GM12878 (cell line): ENCODE results near the gene CERT1. TPM values are rescaled to one million over a fixed set of nuclear protein-coding genes. Genes with fewer than 3 reads are reported as not detected.
A peak's percentile ranks its signal among the peaks of the same experiment; 100 is the strongest.

Experiments
- JUND ChIP-seq: IDR thresholded peaks from 2 replicates; pipeline ENCODE4 v1.6.1; 2012; ENCODE audit warnings: low read depth, mild to moderate bottlenecking, low read length, improper control_type of control experiment, moderate library complexity
- NBN ChIP-seq: fragments of 450-650 bp; IDR thresholded peaks from 2 replicates; pipeline ENCODE4 v1.6.1; 2016
- NRF1 ChIP-seq: conservative IDR thresholded peaks from 2 replicates; pipeline ENCODE4 v1.6.1; 2011; ENCODE audit warnings: mild to moderate bottlenecking, low read depth, low read length, improper control_type of control experiment
- PAX5 ChIP-seq: IDR thresholded peaks from 2 replicates; pipeline ENCODE4 v1.6.1; 2011; ENCODE audit warnings: low read depth, low read length, borderline replicate concordance
- POLR2A ChIP-seq: IDR thresholded peaks from 2 replicates; pipeline ENCODE4 v1.6.1; 2011; ENCODE audit warnings: low read depth, mild to moderate bottlenecking, low read length
- RBBP5 ChIP-seq: fragments of 200-600 bp; sonication (generic); conservative IDR thresholded peaks from 2 replicates; pipeline ENCODE4 v1.6.1; 2016
- SREBF1 ChIP-seq: IDR thresholded peaks from 2 replicates; pipeline ENCODE4 v1.6.1; 2012; ENCODE audit warnings: mild to moderate bottlenecking, low read length
- SREBF2 ChIP-seq: IDR thresholded peaks from 2 replicates; pipeline ENCODE4 v1.6.1; 2012; ENCODE audit warnings: mild to moderate bottlenecking, low read length
- SUZ12 ChIP-seq: fragments of 200-600 bp; sonication (generic); IDR thresholded peaks from one replicate; pipeline ENCODE4 v1.6.1; 2018; ENCODE audit warnings: antibody characterized with exemption, mild to moderate bottlenecking; ENCODE audit not compliant: unreplicated experiment
- TCF12 ChIP-seq: IDR thresholded peaks from 2 replicates; pipeline ENCODE4 v1.6.1; 2011; ENCODE audit warnings: low read depth, mild to moderate bottlenecking, low read length
- ZNF622 ChIP-seq: fragments of 450-650 bp; IDR thresholded peaks from 2 replicates; pipeline ENCODE4 v1.6.1; 2017; ENCODE audit warnings: mild to moderate bottlenecking, inconsistent platforms
- polyA plus RNA-seq, 11 experiments: library from polyadenylated mRNA; depleted of rRNA in 4 of 11; unstranded in 6 of 11; stranded (reverse) in 5 of 11; fragments of >200 nt; fragmentation: Nextera tagmentation in 4 of 11; fragmentation: Illumina TruSeq in 1 of 11; extraction: Ambion mirVana in 4 of 11; extraction: Trizol in 1 of 11; gene quantifications; 1 replicate in 1 of 11; 2 replicates in 10 of 11; pipeline versions ENCODE4 v1.2.1 to v1.2.3, GENCODE V29; 2011 to 2016; ENCODE audit warnings: inconsistent platforms in 2 of 11, missing spikeins in 2 of 11, low read depth in 1 of 11
- total RNA-seq, 4 experiments: library from RNA; depleted of rRNA in 3 of 4; stranded (reverse); fragments of >200 nt in 3 of 4; fragmentation: Illumina TruSeq in 1 of 4; extraction: Trizol in 1 of 4; gene quantifications; 2 replicates each; pipeline versions ENCODE4 v1.2.1 to v1.2.3, GENCODE V29; 2013 to 2021
- TF ChIP-seq, protein P1 (sequence below): fragments of 450-650 bp; IDR thresholded peaks from 2 replicates; pipeline ENCODE4 v1.6.1; 2017; ENCODE audit warnings: mild to moderate bottlenecking, moderate library complexity
- TF ChIP-seq, protein P2 (sequence below): IDR thresholded peaks from 2 replicates; pipeline ENCODE4 v1.6.1; 2011; ENCODE audit warnings: borderline replicate concordance, low read depth, mild to moderate bottlenecking, moderate library complexity, low read length; ENCODE audit not compliant: insufficient read depth, poor library complexity, severe bottlenecking
- TF ChIP-seq, protein P3 (sequence below): fragments of 450-650 bp; formaldehyde crosslinking; IDR thresholded peaks from 2 replicates; pipeline ENCODE4 v1.4.0; 2022; ENCODE audit warnings: mild to moderate bottlenecking, moderate library complexity
- TF ChIP-seq, protein P4 (sequence below): IDR thresholded peaks from 2 replicates; pipeline ENCODE4 v1.6.1; 2011; ENCODE audit warnings: mild to moderate bottlenecking, low read depth, low read length, moderate library complexity; ENCODE audit not compliant: insufficient replicate concordance
- TF ChIP-seq, protein P5 (sequence below): fragments of 450-650 bp; IDR thresholded peaks from 2 replicates; pipeline ENCODE4 v1.6.1; 2017; ENCODE audit warnings: antibody characterized with exemption, mild to moderate bottlenecking, moderate library complexity

The CERT1 gene
- total and polyA plus RNA-seq, 10 of the 15 experiments (the other 5 are each of a cell fraction or from before 2014, with no cell fraction given), result 7.7 to 36.7 (median 25.6) TPM

DNA sequence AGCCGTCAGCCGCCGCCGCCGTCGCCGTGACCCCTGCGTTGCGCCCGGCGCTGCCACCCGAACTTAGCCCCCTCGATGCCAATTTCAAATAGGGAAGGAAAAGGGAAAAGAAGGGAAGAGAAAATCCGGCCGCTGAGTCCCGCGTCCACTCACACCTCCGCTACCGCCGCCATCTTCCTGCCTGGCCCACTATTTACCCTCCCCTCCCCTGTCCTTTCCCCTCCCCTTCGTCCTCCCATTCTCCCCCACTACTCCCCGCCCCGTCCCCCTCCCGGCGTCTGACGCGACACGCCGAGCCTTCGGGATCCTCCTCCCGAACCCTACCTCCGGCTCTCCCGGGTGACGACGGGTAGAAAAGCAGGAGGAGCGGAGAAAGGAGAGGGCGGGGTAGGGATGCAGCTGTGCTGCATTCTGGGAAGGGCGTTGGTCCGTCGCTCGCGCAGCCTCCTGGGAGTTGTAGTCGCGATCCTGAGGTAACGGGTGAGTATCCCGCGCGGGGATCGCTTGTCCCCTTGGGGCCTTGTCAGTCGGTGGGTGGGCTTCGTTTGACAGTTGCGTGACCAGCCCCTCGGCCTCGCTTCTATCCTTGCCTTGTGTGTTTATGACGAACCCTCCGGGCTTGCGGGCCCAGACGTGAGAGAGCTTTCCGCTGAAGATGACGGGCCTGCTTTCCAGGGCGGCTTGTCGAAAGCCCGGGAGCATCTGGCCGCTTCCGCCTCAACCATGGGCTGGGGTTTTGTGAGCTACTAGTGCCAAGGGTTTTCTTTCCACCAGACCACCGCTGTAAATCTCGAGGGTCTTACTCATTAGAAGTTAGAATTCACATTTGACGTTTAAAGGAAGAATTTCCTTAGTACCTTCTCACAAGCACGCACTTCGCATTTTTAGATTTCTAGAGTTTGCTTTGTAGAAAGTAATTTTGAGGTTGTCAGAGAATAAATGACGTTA lies at the start of gene CERT1, which contains the start of gene POLK (continued):
- TF ChIP-seq, protein P1, sequence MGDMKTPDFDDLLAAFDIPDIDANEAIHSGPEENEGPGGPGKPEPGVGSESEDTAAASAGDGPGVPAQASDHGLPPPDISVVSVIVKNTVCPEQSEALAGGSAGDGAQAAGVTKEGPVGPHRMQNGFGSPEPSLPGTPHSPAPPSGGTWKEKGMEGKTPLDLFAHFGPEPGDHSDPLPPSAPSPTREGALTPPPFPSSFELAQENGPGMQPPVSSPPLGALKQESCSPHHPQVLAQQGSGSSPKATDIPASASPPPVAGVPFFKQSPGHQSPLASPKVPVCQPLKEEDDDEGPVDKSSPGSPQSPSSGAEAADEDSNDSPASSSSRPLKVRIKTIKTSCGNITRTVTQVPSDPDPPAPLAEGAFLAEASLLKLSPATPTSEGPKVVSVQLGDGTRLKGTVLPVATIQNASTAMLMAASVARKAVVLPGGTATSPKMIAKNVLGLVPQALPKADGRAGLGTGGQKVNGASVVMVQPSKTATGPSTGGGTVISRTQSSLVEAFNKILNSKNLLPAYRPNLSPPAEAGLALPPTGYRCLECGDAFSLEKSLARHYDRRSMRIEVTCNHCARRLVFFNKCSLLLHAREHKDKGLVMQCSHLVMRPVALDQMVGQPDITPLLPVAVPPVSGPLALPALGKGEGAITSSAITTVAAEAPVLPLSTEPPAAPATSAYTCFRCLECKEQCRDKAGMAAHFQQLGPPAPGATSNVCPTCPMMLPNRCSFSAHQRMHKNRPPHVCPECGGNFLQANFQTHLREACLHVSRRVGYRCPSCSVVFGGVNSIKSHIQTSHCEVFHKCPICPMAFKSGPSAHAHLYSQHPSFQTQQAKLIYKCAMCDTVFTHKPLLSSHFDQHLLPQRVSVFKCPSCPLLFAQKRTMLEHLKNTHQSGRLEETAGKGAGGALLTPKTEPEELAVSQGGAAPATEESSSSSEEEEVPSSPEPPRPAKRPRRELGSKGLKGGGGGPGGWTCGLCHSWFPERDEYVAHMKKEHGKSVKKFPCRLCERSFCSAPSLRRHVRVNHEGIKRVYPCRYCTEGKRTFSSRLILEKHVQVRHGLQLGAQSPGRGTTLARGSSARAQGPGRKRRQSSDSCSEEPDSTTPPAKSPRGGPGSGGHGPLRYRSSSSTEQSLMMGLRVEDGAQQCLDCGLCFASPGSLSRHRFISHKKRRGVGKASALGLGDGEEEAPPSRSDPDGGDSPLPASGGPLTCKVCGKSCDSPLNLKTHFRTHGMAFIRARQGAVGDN, result peak; percentile 45
- TF ChIP-seq, protein P2, sequence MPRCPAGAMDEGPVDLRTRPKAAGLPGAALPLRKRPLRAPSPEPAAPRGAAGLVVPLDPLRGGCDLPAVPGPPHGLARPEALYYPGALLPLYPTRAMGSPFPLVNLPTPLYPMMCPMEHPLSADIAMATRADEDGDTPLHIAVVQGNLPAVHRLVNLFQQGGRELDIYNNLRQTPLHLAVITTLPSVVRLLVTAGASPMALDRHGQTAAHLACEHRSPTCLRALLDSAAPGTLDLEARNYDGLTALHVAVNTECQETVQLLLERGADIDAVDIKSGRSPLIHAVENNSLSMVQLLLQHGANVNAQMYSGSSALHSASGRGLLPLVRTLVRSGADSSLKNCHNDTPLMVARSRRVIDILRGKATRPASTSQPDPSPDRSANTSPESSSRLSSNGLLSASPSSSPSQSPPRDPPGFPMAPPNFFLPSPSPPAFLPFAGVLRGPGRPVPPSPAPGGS, result no peak
- TF ChIP-seq JUND (no peak), POLR2A (peak; percentile 70), SUZ12 (no peak), NBN (peak; percentile 83), SREBF1 (peak; percentile 48; the same call in 1 of the 2 replicates), SREBF2 (no peak), RBBP5 (no peak), TCF12 (0 out of 2 replicates have a peak, but pooled peaks have one; percentile 18), ZNF622 (no peak), PAX5 (peak; percentile 27; the same call in 1 of the 2 replicates), NRF1 (no peak)
- TF ChIP-seq, protein P3, sequence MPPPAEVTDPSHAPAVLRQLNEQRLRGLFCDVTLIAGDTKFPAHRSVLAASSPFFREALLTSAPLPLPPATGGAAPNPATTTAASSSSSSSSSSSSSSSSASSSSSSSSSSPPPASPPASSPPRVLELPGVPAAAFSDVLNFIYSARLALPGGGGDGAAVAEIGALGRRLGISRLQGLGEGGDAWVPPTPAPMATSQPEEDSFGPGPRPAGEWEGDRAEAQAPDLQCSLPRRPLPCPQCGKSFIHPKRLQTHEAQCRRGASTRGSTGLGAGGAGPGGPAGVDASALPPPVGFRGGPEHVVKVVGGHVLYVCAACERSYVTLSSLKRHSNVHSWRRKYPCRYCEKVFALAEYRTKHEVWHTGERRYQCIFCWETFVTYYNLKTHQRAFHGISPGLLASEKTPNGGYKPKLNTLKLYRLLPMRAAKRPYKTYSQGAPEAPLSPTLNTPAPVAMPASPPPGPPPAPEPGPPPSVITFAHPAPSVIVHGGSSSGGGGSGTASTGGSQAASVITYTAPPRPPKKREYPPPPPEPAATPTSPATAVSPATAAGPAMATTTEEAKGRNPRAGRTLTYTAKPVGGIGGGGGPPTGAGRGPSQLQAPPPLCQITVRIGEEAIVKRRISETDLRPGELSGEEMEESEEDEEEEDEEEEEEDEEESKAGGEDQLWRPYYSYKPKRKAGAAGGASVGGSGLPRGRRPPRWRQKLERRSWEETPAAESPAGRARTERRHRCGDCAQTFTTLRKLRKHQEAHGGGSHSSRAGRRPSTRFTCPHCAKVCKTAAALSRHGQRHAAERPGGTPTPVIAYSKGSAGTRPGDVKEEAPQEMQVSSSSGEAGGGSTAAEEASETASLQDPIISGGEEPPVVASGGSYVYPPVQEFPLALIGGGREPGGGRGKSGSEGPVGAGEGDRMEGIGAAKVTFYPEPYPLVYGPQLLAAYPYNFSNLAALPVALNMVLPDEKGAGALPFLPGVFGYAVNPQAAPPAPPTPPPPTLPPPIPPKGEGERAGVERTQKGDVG (CRISPR knock-in tag), result no peak
- TF ChIP-seq, protein P4, sequence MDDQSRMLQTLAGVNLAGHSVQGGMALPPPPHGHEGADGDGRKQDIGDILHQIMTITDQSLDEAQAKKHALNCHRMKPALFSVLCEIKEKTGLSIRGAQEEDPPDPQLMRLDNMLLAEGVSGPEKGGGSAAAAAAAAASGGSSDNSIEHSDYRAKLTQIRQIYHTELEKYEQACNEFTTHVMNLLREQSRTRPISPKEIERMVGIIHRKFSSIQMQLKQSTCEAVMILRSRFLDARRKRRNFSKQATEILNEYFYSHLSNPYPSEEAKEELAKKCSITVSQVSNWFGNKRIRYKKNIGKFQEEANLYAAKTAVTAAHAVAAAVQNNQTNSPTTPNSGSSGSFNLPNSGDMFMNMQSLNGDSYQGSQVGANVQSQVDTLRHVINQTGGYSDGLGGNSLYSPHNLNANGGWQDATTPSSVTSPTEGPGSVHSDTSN, result no peak
- TF ChIP-seq, protein P5, sequence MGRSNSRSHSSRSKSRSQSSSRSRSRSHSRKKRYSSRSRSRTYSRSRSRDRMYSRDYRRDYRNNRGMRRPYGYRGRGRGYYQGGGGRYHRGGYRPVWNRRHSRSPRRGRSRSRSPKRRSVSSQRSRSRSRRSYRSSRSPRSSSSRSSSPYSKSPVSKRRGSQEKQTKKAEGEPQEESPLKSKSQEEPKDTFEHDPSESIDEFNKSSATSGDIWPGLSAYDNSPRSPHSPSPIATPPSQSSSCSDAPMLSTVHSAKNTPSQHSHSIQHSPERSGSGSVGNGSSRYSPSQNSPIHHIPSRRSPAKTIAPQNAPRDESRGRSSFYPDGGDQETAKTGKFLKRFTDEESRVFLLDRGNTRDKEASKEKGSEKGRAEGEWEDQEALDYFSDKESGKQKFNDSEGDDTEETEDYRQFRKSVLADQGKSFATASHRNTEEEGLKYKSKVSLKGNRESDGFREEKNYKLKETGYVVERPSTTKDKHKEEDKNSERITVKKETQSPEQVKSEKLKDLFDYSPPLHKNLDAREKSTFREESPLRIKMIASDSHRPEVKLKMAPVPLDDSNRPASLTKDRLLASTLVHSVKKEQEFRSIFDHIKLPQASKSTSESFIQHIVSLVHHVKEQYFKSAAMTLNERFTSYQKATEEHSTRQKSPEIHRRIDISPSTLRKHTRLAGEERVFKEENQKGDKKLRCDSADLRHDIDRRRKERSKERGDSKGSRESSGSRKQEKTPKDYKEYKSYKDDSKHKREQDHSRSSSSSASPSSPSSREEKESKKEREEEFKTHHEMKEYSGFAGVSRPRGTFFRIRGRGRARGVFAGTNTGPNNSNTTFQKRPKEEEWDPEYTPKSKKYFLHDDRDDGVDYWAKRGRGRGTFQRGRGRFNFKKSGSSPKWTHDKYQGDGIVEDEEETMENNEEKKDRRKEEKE, result no peak
